GM21360 (cell line): ENCODE data around the gene ABHD12B.

Source experiments
- ATAC-seq: cut with Tn5 transposase; IDR thresholded peaks from one replicate; pipeline ENCODE4 v1.9.1; 2021; ENCODE audit warnings: mild to moderate bottlenecking, moderate library complexity; ENCODE audit not compliant: unreplicated experiment

Gene ABHD12B

GRCh38 chr14:50871914-50872732, at the start of gene ABHD12B:
Gene ABHD12B, plus strand, starts transcription at chr14:50872053. Its CDS starts 122 bp downstream, at chr14:50872175.
- ATAC-seq: no peak

- ATAC-seq: no peak
These were observed 49.3 kb upstream of the ABHD12B start for GRCh38 chr14:50822501-50823042.

GRCh38 chr14:50823051-50823761, 48.6 kb upstream of the ABHD12B start:
- peak; percentile 12 for ATAC-seq

- ATAC-seq: peak; percentile 48
These were observed 47.9 kb upstream of the ABHD12B start for GRCh38 chr14:50823762-50824636.

GRCh38 chr14:50825307-50825706, 46.5 kb upstream of the ABHD12B start:
- ATAC-seq: no peak

GRCh38 chr14:50826681-50827080, 45.2 kb upstream of the ABHD12B start:
- no peak for ATAC-seq

- no peak for ATAC-seq
These were observed 42.9 kb upstream of the ABHD12B start for GRCh38 chr14:50828721-50829488.

- no peak for ATAC-seq
These were observed 42.3 kb upstream of the ABHD12B start for GRCh38 chr14:50829489-50830043.

GRCh38 chr14:50830044-50830931, 41.6 kb upstream of the ABHD12B start:
- ATAC-seq: peak; percentile 26

GRCh38 chr14:50830932-50831725, 40.7 kb upstream of the ABHD12B start, which contains the start of gene NIN:
Gene NIN, minus strand, starts transcription at chr14:50831162. Its CDS starts 9,106 bp downstream, at chr14:50822056.
- peak; percentile 69 for ATAC-seq

GRCh38 chr14:50831726-50832168, 40.1 kb upstream of the ABHD12B start:
- ATAC-seq: no peak

- ATAC-seq: no peak
These were observed 38.8 kb upstream of the ABHD12B start for GRCh38 chr14:50832935-50833630.

- ATAC-seq: no peak
These were observed 37.0 kb upstream of the ABHD12B start for GRCh38 chr14:50834802-50835276.

GRCh38 chr14:50835280-50835679, 36.6 kb upstream of the ABHD12B start:
- no peak for ATAC-seq

- no peak for ATAC-seq
These were observed 35.3 kb upstream of the ABHD12B start for GRCh38 chr14:50836515-50836914.

GRCh38 chr14:50837271-50837670, 34.6 kb upstream of the ABHD12B start:
- no peak for ATAC-seq

- ATAC-seq: no peak
These were observed 33.9 kb upstream of the ABHD12B start for GRCh38 chr14:50837850-50838470.
